Skeletal muscle tissue (tissue), 4 donors: ENCODE data around the gene ERP27. TPM values are rescaled to one million over a fixed set of nuclear protein-coding genes. Genes with fewer than 3 reads are reported as not detected.

Experiments used
- H3K27ac ChIP-seq: one replicate; pipeline ENCODE4 v1.7.0; 2013; ENCODE audit warnings: mild to moderate bottlenecking, low read depth, low read length, inconsistent platforms
- H3K27me3 ChIP-seq, 3 donors: one replicate each; pipeline ENCODE4 v1.7.0; 2013; ENCODE audit warnings: low read length in 3 of 3; ENCODE audit not compliant: control insufficient read depth in 3 of 3, insufficient read depth in 3 of 3
- H3K36me3 ChIP-seq, 3 donors: one replicate each; pipeline ENCODE4 v1.7.0; 2013; ENCODE audit warnings: low read length in 3 of 3; ENCODE audit not compliant: control insufficient read depth in 3 of 3, insufficient read depth in 3 of 3
- H3K4me1 ChIP-seq, 3 donors: one replicate each; pipeline ENCODE4 v1.7.0; 2013; ENCODE audit warnings: low read length in 3 of 3, mild to moderate bottlenecking in 3 of 3; ENCODE audit not compliant: control insufficient read depth in 3 of 3, insufficient read depth in 3 of 3
- H3K4me3 ChIP-seq, 3 donors: one replicate each; pipeline ENCODE4 v1.7.0; 2013; ENCODE audit warnings: low read length in 3 of 3
- H3K9ac ChIP-seq, 3 donors: one replicate each; pipeline ENCODE4 v1.7.0; 2013; ENCODE audit warnings: low read length in 3 of 3, mild to moderate bottlenecking in 3 of 3, moderate library complexity in 2 of 3, low read depth in 1 of 3
- H3K9me3 ChIP-seq, 3 donors: one replicate each; pipeline ENCODE4 v1.7.0; 2013; ENCODE audit warnings: low read length in 3 of 3; ENCODE audit not compliant: control insufficient read depth in 3 of 3
- total RNA-seq: library from RNA; depleted of rRNA; stranded (reverse); fragments of >200 nt; gene quantifications from one replicate; pipeline ENCODE4 v1.2.3, GENCODE V29; 2014
- donor health status: Osteomylitis.

The ERP27 gene
- total RNA-seq, 1 donor from 2014 or later: not detected

GRCh38 chr12:14879222-14879933 lies 59.0 kb downstream of the ERP27 start:
- Histone ChIP-seq H3K9me3 (no peaks in the 10 kb centered on the region), H3K27ac (no peak overlapping the region), H3K9ac (no peak overlapping the region)

DNA sequence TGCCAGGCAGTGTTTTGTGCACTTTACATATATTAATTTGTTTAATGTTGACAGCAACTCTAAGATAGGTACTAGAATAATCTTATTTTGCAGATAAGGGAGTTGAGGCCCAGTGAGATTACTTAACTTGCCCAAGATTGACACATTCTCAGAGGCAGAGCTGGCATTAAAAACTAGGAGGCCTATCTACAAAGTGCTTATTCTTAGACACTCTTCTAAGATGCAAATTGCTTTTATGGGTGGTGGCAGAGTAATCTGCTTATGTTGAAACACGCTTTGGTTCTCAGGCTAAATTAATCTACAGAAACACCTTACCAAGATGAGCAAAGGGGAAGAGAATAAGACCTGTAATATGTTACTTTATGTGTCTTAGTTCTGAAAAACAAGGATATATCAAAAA lies 59.8 kb downstream of the ERP27 start:
- no peaks in the 10 kb centered on the region for H3K4me1 ChIP-seq
- no peak overlapping the region for H3K4me3 ChIP-seq
- no peaks in the 10 kb centered on the region for H3K27me3 ChIP-seq
- H3K36me3 ChIP-seq: peaks cover 0 to 6% (median 0%) of the 10 kb centered on the region in 3 donors
- no peaks in the 10 kb centered on the region for H3K9me3 ChIP-seq
- no peak overlapping the region for H3K9ac ChIP-seq
- H3K27ac ChIP-seq: no peak overlapping the region

More at GRCh38 chr12:14879222-14879933, 59.0 kb downstream of the ERP27 start:
- H3K36me3 ChIP-seq: peaks cover 0 to 6% (median 0%) of the 10 kb centered on the region in 3 donors
- no peaks in the 10 kb centered on the region for H3K27me3 ChIP-seq
- no peak overlapping the region for H3K4me3 ChIP-seq
- H3K4me1 ChIP-seq: peaks cover 0 to 3% (median under 1%) of the 10 kb centered on the region in 3 donors

GRCh38 chr12:14876833-14877232 lies 61.5 kb downstream of the ERP27 start:
- Histone ChIP-seq H3K4me3 (no peak overlapping the region), H3K27ac (no peak overlapping the region), H3K9me3 (no peaks in the 10 kb centered on the region), H3K4me1 (no peaks in the 10 kb centered on the region), H3K9ac (no peak overlapping the region), H3K36me3 (peaks cover 0 to 3% (median 0%) of the 10 kb centered on the region in 3 donors), H3K27me3 (no peaks in the 10 kb centered on the region)

DNA sequence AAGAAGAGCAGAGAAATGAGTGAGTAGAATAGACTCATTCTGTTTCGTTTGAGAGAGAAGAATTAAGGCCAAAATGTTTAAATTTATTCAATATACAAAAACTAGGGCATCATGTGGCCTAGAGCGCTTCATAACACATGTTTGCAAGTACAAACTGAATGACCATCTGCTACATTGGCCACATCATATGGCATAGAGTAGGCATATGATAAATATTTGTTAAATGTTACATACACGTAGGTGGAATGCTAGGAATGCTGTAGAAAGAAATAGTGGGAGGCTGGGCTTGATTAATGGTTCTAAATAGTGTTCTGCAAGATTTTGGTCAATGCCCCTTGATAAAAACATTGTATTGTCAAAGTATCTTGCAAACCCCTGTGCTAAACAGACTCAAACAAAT lies 63.5 kb downstream of the ERP27 start:
- no peak overlapping the region for H3K9ac ChIP-seq
- no peak overlapping the region for H3K27ac ChIP-seq
- H3K4me1 ChIP-seq: no peaks in the 10 kb centered on the region
- no peak overlapping the region for H3K4me3 ChIP-seq
- H3K27me3 ChIP-seq: no peaks in the 10 kb centered on the region
- H3K36me3 ChIP-seq: no peaks in the 10 kb centered on the region
- no peaks in the 10 kb centered on the region for H3K9me3 ChIP-seq

DNA sequence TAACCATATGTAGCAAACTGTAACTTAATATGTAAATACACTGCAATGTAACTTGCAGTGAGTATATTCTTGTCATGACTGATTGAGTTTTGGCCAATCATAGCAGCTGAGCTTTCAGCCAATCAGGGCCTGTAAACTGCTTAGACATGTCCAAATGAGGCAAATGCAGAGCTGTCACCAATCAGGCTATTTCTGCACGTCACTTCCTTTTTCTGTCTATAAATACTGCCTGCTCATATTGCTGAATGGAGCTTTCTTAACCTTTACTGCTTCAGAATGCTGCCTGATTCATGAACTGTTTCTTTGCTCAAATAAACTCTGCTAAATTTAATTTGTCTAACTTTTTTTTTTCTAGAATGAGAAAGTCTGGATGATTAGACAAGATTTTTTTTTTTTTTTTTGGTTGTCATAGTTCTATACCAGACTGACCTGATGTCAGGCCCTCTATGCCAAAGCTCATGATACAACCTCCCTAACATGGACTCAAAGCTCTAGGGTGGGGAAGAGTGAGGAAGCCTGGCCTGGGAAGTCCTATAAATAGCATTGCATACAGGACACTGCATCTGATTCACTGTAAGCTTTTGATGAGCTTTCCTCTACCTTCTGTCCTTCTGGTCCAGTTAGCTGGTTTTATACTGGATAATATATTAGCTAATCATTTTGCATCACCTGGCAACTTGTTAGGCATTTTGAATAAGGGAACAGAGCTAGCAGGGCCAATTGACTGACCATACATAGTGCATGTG lies 64.7 kb downstream of the ERP27 start:
- H3K27me3 ChIP-seq: no peaks in the 10 kb centered on the region
- H3K9ac ChIP-seq: no peak overlapping the region
- no peak overlapping the region for H3K4me3 ChIP-seq
- H3K9me3 ChIP-seq: no peaks in the 10 kb centered on the region
- no peak overlapping the region for H3K27ac ChIP-seq
- no peaks in the 10 kb centered on the region for H3K4me1 ChIP-seq
- no peaks in the 10 kb centered on the region for H3K36me3 ChIP-seq

DNA sequence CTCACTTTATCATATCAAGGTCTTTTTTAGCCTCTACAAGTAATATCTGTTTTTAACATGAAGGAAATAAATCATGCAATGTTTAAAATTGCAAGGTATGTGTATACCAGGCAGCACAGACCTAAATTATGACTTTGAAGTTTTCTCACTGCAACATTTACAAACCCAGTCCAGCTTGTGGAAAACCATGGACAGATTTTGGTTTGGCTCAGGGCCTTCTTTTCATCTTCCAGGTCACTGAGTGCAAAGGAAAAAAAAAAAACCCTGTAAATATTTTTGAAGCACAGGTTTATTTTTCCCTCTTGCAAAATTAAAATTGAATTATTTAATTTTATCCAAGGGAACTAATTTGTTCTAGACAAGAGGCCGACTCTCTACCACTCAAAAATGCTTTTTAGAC lies 66.5 kb downstream of the ERP27 start:
- Histone ChIP-seq H3K36me3 (no peaks in the 10 kb centered on the region), H3K27me3 (no peaks in the 10 kb centered on the region), H3K27ac (no peak overlapping the region), H3K4me1 (no peaks in the 10 kb centered on the region), H3K9me3 (no peaks in the 10 kb centered on the region), H3K4me3 (no peak overlapping the region), H3K9ac (no peak overlapping the region)

GRCh38 chr12:14871247-14871646 lies 67.1 kb downstream of the ERP27 start:
- Histone ChIP-seq H3K36me3 (no peaks in the 10 kb centered on the region), H3K9me3 (no peaks in the 10 kb centered on the region), H3K9ac (no peak overlapping the region), H3K4me3 (no peak overlapping the region), H3K27ac (no peak overlapping the region), H3K4me1 (no peaks in the 10 kb centered on the region), H3K27me3 (no peaks in the 10 kb centered on the region)

DNA sequence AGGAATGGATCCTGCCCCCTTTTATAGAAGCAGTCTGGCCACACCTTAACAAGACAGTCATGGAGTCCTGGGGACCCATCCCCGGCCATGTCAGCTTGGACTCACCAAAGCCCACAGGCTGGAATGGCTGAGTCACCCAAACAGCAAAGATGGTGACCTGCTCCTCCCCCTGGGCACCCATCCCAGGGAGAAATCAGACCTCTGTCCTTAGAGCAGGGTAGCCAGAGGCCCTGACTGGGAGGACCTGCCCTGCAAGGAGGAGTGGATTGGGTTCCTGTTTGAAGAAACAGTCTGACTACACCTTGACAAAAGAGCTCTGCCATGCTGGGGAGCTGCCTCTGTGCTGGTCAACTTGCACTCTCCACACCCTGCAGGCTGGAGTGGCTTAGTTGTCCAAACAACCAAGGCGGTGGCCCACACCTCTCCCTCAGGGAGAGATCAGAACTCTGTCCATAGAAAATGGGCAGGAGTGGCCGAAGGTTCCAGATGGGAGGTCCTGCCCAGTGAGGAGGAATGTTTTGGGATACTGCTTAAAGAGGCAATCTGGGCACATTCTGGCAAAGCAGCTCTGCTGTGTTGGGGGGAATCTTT lies 69.3 kb downstream of the ERP27 start:
- Histone ChIP-seq H3K4me3 (no peak overlapping the region), H3K27me3 (no peaks in the 10 kb centered on the region), H3K9me3 (no peaks in the 10 kb centered on the region), H3K4me1 (no peaks in the 10 kb centered on the region), H3K27ac (no peak overlapping the region), H3K9ac (no peak overlapping the region), H3K36me3 (no peaks in the 10 kb centered on the region)
